Hepatocyte (in vitro differentiated cells): ENCODE measurements around the gene VWF. TPM values are rescaled to one million over a fixed set of nuclear protein-coding genes. Genes with fewer than 3 reads are reported as not detected.

ENCODE experiments used
- DNase-seq: peaks from one replicate; pipeline ENCODE4 v3.0.0-alpha.2; 2016; ENCODE audit warnings: low spot score
- H2AFZ ChIP-seq: fragments of 200-600 bp; sonication (generic); 2 replicates; pipeline ENCODE4 v1.6.0; 2016; ENCODE audit warnings: antibody characterized with exemption, mild to moderate bottlenecking
- H3K27ac ChIP-seq: fragments of 200-600 bp; sonication (generic); 2 replicates; pipeline ENCODE4 v1.5.1; 2016; ENCODE audit warnings: mild to moderate bottlenecking
- H3K27me3 ChIP-seq: fragments of 200-600 bp; sonication (generic); 2 replicates; pipeline ENCODE4 v1.6.1; 2016
- H3K36me3 ChIP-seq: fragments of 200-600 bp; sonication (generic); replicated peaks from 2 replicates; pipeline ENCODE4 v1.5.1; 2016; ENCODE audit warnings: low read depth; ENCODE audit not compliant: insufficient read depth
- H3K4me1 ChIP-seq: fragments of 200-600 bp; sonication (generic); 2 replicates; pipeline ENCODE4 v1.5.1; 2016; ENCODE audit warnings: mild to moderate bottlenecking, moderate library complexity; ENCODE audit not compliant: insufficient read depth
- H3K4me2 ChIP-seq: fragments of 200-600 bp; sonication (generic); 2 replicates; pipeline ENCODE4 v1.6.0; 2016
- H3K4me3 ChIP-seq: fragments of 200-600 bp; sonication (generic); 2 replicates; pipeline ENCODE4 v1.5.1; 2016; ENCODE audit warnings: mild to moderate bottlenecking
- H3K79me2 ChIP-seq: fragments of 200-600 bp; sonication (generic); 2 replicates; pipeline ENCODE4 v1.6.0; 2017; ENCODE audit warnings: mild to moderate bottlenecking
- H3K9me2 ChIP-seq: fragments of 200-600 bp; sonication (generic); replicated peaks from 2 replicates; pipeline ENCODE4 v1.6.0; 2017; ENCODE audit warnings: mild to moderate bottlenecking; ENCODE audit not compliant: insufficient read depth
- H3K9me3 ChIP-seq: fragments of 200-600 bp; sonication (generic); 2 replicates; pipeline ENCODE4 v1.5.1; 2016; ENCODE audit warnings: low read depth, mild to moderate bottlenecking
- H4K20me1 ChIP-seq: fragments of 200-600 bp; sonication (generic); 2 replicates; pipeline ENCODE4 v1.6.0; 2016; ENCODE audit warnings: mild to moderate bottlenecking; ENCODE audit not compliant: insufficient read depth, poor library complexity, severe bottlenecking
- EZH2 ChIP-seq: fragments of 200-600 bp; sonication (generic); IDR thresholded peaks from 2 replicates; pipeline ENCODE4 v1.6.1; 2016; ENCODE audit warnings: antibody characterized with exemption, mild to moderate bottlenecking, borderline replicate concordance
- EZH2phosphoT487 ChIP-seq: fragments of 200-600 bp; sonication (generic); IDR thresholded peaks from one replicate; pipeline ENCODE4 v1.6.1; 2018; ENCODE audit warnings: antibody characterized with exemption, mild to moderate bottlenecking, low read depth, moderate library complexity; ENCODE audit not compliant: unreplicated experiment, severe bottlenecking
- WGBS: methylation state at CpG from one replicate; pipeline ENCODE4 v1.1.6; 2016; ENCODE audit warnings: low lambda C conversion rate; ENCODE audit errors: missing lambda C conversion rate; 5-methylcytosine and 5-hydroxymethylcytosine counted together
- polyA plus RNA-seq: library from polyadenylated mRNA; unstranded; fragments of >200 nt; fragmentation: Nextera tagmentation; extraction: Ambion mirVana; gene quantifications from 2 replicates; pipeline ENCODE4 v1.2.1, GENCODE V29; 2016
- total RNA-seq: library from RNA; depleted of rRNA; stranded (reverse); fragments of >200 nt; gene quantifications from 2 replicates; pipeline ENCODE4 v1.2.3, GENCODE V29; 2014
- TF ChIP-seq, protein P1 (sequence below): fragments of 200-600 bp; sonication (generic); IDR thresholded peaks from 2 replicates; pipeline ENCODE4 v1.5.1; 2016; ENCODE audit warnings: antibody characterized with exemption, mild to moderate bottlenecking; ENCODE audit not compliant: poor library complexity

VWF gene
- total and polyA plus RNA-seq, 2 experiments from 2014 or later = 0.20 to 0.77 TPM

DNA sequence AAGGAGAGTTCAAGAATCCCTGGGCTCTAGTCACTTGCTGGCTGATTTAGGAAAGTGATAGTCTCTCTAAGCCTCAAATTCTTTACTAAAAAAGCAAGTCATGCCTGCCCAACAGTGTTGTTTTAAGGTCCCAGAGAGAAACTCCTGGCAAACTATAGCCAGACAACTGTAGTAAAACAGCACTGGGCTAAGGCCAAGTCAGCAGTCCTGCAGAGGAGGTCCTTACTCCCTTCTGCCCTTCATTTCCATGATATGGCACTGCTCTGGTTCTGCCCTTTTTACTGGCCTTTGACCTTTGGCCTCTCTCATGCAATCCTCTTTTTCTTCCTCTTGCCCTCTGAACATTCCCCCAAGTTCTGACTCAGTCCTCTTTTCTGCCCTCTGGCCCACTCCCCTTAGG lies 74.9 kb downstream of the VWF start:
- no peaks in the 10 kb centered on the region for H4K20me1 ChIP-seq
- H3K27ac ChIP-seq = no peak overlapping the region
- no peak overlapping the region for H3K4me3 ChIP-seq
- no peaks in the 10 kb centered on the region for H3K9me2 ChIP-seq
- no peaks in the 10 kb centered on the region for H3K27me3 ChIP-seq
- DNase-seq = no peak
- no peak overlapping the region for H2AFZ ChIP-seq
- H3K4me2 ChIP-seq = no peak overlapping the region
- no peaks in the 10 kb centered on the region for H3K9me3 ChIP-seq
- peaks cover 15% of the 10 kb centered on the region for H3K4me1 ChIP-seq
- no peaks in the 10 kb centered on the region for H3K36me3 ChIP-seq
- no peaks in the 10 kb centered on the region for H3K79me2 ChIP-seq
- no peak for TF ChIP-seq EZH2
- TF ChIP-seq, protein P1, sequence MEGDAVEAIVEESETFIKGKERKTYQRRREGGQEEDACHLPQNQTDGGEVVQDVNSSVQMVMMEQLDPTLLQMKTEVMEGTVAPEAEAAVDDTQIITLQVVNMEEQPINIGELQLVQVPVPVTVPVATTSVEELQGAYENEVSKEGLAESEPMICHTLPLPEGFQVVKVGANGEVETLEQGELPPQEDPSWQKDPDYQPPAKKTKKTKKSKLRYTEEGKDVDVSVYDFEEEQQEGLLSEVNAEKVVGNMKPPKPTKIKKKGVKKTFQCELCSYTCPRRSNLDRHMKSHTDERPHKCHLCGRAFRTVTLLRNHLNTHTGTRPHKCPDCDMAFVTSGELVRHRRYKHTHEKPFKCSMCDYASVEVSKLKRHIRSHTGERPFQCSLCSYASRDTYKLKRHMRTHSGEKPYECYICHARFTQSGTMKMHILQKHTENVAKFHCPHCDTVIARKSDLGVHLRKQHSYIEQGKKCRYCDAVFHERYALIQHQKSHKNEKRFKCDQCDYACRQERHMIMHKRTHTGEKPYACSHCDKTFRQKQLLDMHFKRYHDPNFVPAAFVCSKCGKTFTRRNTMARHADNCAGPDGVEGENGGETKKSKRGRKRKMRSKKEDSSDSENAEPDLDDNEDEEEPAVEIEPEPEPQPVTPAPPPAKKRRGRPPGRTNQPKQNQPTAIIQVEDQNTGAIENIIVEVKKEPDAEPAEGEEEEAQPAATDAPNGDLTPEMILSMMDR = no peak
- no peak for TF ChIP-seq EZH2phosphoT487

DNA sequence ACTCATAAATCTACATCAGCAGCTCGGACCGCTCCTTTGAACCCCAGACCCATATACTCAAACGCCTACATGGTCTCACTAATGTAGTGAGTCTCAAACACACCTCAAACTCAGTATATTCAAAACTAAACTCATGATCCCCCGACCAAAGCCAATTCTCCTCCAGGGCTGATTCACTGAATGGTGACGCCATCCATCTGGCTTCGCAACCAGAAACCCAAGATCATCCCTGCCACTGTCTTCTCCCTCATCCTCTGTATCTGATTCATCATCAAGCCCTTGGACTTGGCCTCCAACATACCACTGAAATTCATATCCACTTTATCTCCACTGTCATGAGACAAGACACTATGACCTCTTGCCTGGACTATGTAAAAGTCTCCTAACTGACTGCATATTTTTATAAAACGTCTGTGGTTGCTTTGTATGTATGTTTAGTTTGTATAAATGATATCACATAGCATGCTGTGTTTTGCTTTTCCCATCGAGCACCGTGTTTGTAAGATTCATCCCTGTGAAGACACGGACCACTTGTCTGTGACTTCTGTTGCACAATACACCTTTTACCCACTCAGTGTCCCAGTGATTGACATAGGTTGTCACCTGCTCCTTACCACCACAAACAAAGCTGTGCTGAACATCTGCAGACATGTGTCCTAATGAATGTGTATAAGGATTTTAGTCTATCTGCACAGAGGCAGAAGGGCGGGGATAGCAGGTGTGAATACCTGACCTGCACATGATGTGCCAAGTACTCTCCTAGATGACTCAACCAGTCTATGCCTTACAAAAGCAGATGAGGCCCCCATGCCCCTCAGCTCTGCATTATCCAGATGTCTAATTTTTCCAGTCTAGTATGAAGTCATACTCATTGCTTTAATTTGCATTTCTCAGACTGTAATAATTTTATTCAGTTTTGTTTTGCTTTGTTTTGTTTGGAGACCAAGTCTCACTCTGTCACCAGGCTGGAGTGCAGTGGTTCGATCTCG lies 76.9 kb downstream of the VWF start:
- H2AFZ ChIP-seq = no peak overlapping the region
- WGBS = 72% methylated on average over 13 of the region's 13 CpGs
- TF ChIP-seq, protein P1 = no peak
- TF ChIP-seq EZH2phosphoT487 = no peak
- no peak for TF ChIP-seq EZH2
- no peak overlapping the region for H3K4me2 ChIP-seq
- H3K9me2 ChIP-seq = no peaks in the 10 kb centered on the region
- no peaks in the 10 kb centered on the region for H4K20me1 ChIP-seq
- H3K27me3 ChIP-seq = no peaks in the 10 kb centered on the region
- no peaks in the 10 kb centered on the region for H3K79me2 ChIP-seq
- no peak overlapping the region for H3K4me3 ChIP-seq
- H3K4me1 ChIP-seq = peaks cover 5% of the 10 kb centered on the region
- no peaks in the 10 kb centered on the region for H3K36me3 ChIP-seq
- DNase-seq = peak; percentile 44
- H3K27ac ChIP-seq = peak overlapping the region; percentile 29
- no peaks in the 10 kb centered on the region for H3K9me3 ChIP-seq

DNA sequence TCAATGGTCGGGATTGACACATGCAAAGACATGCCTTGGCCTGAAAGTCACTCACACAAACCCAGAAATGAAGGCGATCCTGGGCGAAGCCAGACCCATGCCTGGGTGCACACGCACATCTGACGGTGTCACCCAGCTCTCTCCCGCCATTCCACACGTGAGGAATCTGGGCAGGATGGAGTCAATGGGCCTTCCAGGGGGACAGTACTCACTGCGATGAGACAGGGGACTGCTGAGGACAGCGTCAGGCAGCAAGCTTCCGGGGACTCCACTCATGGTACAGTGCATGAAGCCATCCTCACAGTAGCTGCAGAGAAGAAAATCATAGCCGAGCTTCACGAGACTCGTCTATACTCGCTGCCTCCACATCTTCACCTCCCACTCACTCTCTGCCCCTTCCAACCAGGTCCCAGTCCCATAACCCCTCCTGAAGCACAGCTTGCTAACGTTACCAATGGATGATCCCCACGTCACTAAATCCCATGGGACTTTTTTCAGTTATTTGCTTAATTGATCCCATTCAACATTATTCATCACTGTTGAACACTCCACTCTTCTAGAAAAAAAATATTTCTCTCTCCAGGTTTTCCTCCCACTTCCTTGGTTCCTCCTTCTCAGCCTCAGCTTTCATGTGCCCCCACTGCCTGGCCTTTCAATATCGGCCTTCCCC lies 77.8 kb downstream of the VWF start:
- no peaks in the 10 kb centered on the region for H3K79me2 ChIP-seq
- 94% methylated on average over 17 of the region's 17 CpGs for WGBS
- H3K4me2 ChIP-seq = no peak overlapping the region
- no peaks in the 10 kb centered on the region for H3K9me3 ChIP-seq
- DNase-seq = no peak
- no peak overlapping the region for H2AFZ ChIP-seq
- peaks cover 5% of the 10 kb centered on the region for H3K4me1 ChIP-seq
- H3K27me3 ChIP-seq = no peaks in the 10 kb centered on the region
- no peaks in the 10 kb centered on the region for H3K9me2 ChIP-seq
- no peak overlapping the region for H3K4me3 ChIP-seq
- peak overlapping the region; percentile 29 for H3K27ac ChIP-seq
- H3K36me3 ChIP-seq = no peaks in the 10 kb centered on the region
- no peak for TF ChIP-seq EZH2phosphoT487
- TF ChIP-seq, protein P1 = no peak
- no peak for TF ChIP-seq EZH2
- H4K20me1 ChIP-seq = no peaks in the 10 kb centered on the region
